ENCODE data around the gene OAT. TPM values are rescaled to one million over a fixed set of nuclear protein-coding genes. Genes with fewer than 3 reads are reported as not detected.

The OAT gene
- total and polyA plus RNA-seq, 10 of the 15 experiments (the other 5 are each of a cell fraction or from before 2014, with no cell fraction given): 1.2 to 9.8 (median 1.6) TPM

DNA sequence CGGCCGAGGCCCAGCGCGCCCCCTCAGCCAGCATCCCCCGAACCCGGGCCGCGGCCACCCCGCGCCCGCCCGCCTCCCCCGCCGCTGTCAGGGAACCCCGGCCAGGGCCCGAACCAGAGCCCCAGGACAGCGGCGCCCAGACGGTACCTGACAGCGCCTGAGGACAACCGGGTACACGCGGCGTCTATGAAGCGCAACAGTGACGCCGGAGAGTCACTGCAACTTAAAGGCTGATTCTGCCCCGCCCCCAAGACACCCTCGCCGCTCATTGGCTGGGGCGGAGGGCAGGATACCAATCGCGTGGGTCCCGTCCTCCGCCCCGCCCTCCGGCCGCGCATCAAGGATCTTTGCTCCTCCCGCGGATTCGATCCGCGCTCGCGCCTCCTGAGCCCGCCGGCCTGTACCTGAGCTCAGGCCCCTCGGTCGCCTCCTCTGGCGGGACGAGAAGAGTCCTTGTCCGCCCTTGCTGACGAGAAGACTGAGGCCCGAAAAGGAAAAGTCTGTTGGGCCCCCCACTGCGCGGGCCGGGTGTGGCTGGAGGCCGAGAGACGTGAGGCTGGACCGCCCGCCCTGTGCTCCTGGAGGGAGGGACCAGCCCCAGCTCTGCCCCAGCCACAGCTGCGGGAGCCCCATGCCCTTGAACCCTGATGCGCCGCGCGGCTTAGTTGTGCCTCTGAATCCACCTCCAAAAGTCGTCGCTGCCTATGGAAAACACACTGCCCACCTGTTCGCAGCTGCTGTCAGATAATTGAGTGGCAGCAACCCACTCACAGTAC is at the start of gene OAT (continued):
- TF ChIP-seq GABPA (IDR thresholded peaks at IDR 0.05; ENCODE audit: low read depth): no peak
- no peak for TF ChIP-seq CREM (IDR thresholded peaks at IDR 0.05; ENCODE audit: low read depth)
- no peak for TF ChIP-seq ZNF24 (IDR thresholded peaks at IDR 0.05)
- TF ChIP-seq ZNF217 (IDR thresholded peaks at IDR 0.05): no peak
- no peak for TF ChIP-seq CHD1 (IDR thresholded peaks at IDR 0.05; ENCODE audit: low read depth, low read length)
- TF ChIP-seq, protein P1, sequence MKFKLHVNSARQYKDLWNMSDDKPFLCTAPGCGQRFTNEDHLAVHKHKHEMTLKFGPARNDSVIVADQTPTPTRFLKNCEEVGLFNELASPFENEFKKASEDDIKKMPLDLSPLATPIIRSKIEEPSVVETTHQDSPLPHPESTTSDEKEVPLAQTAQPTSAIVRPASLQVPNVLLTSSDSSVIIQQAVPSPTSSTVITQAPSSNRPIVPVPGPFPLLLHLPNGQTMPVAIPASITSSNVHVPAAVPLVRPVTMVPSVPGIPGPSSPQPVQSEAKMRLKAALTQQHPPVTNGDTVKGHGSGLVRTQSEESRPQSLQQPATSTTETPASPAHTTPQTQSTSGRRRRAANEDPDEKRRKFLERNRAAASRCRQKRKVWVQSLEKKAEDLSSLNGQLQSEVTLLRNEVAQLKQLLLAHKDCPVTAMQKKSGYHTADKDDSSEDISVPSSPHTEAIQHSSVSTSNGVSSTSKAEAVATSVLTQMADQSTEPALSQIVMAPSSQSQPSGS (IDR thresholded peaks at IDR 0.05; ENCODE audit: low read length): no peak
- TF ChIP-seq CHD4 (IDR thresholded peaks at IDR 0.05): no peak
- peak; percentile 93 for TF ChIP-seq POLR2A (IDR thresholded peaks at IDR 0.05; ENCODE audit: low read depth, low read length)
- TF ChIP-seq ESRRA (IDR thresholded peaks at IDR 0.05; ENCODE audit: low read length): no peak
- TF ChIP-seq, protein P2, sequence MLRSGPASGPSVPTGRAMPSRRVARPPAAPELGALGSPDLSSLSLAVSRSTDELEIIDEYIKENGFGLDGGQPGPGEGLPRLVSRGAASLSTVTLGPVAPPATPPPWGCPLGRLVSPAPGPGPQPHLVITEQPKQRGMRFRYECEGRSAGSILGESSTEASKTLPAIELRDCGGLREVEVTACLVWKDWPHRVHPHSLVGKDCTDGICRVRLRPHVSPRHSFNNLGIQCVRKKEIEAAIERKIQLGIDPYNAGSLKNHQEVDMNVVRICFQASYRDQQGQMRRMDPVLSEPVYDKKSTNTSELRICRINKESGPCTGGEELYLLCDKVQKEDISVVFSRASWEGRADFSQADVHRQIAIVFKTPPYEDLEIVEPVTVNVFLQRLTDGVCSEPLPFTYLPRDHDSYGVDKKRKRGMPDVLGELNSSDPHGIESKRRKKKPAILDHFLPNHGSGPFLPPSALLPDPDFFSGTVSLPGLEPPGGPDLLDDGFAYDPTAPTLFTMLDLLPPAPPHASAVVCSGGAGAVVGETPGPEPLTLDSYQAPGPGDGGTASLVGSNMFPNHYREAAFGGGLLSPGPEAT (IDR thresholded peaks at IDR 0.05; ENCODE audit: low read depth): no peak
- TF ChIP-seq, protein P3, sequence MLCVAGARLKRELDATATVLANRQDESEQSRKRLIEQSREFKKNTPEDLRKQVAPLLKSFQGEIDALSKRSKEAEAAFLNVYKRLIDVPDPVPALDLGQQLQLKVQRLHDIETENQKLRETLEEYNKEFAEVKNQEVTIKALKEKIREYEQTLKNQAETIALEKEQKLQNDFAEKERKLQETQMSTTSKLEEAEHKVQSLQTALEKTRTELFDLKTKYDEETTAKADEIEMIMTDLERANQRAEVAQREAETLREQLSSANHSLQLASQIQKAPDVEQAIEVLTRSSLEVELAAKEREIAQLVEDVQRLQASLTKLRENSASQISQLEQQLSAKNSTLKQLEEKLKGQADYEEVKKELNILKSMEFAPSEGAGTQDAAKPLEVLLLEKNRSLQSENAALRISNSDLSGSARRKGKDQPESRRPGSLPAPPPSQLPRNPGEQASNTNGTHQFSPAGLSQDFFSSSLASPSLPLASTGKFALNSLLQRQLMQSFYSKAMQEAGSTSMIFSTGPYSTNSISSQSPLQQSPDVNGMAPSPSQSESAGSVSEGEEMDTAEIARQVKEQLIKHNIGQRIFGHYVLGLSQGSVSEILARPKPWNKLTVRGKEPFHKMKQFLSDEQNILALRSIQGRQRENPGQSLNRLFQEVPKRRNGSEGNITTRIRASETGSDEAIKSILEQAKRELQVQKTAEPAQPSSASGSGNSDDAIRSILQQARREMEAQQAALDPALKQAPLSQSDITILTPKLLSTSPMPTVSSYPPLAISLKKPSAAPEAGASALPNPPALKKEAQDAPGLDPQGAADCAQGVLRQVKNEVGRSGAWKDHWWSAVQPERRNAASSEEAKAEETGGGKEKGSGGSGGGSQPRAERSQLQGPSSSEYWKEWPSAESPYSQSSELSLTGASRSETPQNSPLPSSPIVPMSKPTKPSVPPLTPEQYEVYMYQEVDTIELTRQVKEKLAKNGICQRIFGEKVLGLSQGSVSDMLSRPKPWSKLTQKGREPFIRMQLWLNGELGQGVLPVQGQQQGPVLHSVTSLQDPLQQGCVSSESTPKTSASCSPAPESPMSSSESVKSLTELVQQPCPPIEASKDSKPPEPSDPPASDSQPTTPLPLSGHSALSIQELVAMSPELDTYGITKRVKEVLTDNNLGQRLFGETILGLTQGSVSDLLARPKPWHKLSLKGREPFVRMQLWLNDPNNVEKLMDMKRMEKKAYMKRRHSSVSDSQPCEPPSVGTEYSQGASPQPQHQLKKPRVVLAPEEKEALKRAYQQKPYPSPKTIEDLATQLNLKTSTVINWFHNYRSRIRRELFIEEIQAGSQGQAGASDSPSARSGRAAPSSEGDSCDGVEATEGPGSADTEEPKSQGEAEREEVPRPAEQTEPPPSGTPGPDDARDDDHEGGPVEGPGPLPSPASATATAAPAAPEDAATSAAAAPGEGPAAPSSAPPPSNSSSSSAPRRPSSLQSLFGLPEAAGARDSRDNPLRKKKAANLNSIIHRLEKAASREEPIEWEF (IDR thresholded peaks at IDR 0.05; ENCODE audit: insufficient replicate concordance, low read depth, low read length): no peak
- TF ChIP-seq ATF7 (IDR thresholded peaks at IDR 0.05; ENCODE audit: low read depth): no peak
- TF ChIP-seq EP300 (IDR thresholded peaks at IDR 0.05; ENCODE audit: borderline replicate concordance in 1 of 2, control insufficient read depth in 1 of 2, low read depth in 2 of 2, low read length in 2 of 2): no peak
- no peak for TF ChIP-seq SMC3 (IDR thresholded peaks at IDR 0.05; ENCODE audit: borderline replicate concordance, low read length)
- TF ChIP-seq MEF2B (IDR thresholded peaks at IDR 0.05; ENCODE audit: partially characterized antibody, poor library complexity, severe bottlenecking): no peak
- TF ChIP-seq, protein P4, sequence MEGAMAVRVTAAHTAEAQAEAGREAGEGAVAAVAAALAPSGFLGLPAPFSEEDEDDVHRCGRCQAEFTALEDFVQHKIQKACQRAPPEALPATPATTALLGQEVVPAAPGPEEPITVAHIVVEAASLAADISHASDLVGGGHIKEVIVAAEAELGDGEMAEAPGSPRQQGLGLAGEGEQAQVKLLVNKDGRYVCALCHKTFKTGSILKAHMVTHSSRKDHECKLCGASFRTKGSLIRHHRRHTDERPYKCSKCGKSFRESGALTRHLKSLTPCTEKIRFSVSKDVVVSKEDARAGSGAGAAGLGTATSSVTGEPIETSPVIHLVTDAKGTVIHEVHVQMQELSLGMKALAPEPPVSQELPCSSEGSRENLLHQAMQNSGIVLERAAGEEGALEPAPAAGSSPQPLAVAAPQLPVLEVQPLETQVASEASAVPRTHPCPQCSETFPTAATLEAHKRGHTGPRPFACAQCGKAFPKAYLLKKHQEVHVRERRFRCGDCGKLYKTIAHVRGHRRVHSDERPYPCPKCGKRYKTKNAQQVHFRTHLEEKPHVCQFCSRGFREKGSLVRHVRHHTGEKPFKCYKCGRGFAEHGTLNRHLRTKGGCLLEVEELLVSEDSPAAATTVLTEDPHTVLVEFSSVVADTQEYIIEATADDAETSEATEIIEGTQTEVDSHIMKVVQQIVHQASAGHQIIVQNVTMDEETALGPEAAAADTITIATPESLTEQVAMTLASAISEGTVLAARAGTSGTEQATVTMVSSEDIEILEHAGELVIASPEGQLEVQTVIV (IDR thresholded peaks at IDR 0.05; ENCODE audit: borderline replicate concordance, partially characterized antibody): no peak
- peak; percentile 53; the same call in 1 of the 2 replicates for TF ChIP-seq TCF3 (IDR thresholded peaks at IDR 0.05; ENCODE audit: borderline replicate concordance, insufficient read depth, low read depth, low read length)
- no peak for TF ChIP-seq HDAC6 (IDR thresholded peaks at IDR 0.05; ENCODE audit: unreplicated experiment)

All from GM12878 (cell line).